ENCODE measurements around the gene GCSAM.

GCSAM gene

DNA sequence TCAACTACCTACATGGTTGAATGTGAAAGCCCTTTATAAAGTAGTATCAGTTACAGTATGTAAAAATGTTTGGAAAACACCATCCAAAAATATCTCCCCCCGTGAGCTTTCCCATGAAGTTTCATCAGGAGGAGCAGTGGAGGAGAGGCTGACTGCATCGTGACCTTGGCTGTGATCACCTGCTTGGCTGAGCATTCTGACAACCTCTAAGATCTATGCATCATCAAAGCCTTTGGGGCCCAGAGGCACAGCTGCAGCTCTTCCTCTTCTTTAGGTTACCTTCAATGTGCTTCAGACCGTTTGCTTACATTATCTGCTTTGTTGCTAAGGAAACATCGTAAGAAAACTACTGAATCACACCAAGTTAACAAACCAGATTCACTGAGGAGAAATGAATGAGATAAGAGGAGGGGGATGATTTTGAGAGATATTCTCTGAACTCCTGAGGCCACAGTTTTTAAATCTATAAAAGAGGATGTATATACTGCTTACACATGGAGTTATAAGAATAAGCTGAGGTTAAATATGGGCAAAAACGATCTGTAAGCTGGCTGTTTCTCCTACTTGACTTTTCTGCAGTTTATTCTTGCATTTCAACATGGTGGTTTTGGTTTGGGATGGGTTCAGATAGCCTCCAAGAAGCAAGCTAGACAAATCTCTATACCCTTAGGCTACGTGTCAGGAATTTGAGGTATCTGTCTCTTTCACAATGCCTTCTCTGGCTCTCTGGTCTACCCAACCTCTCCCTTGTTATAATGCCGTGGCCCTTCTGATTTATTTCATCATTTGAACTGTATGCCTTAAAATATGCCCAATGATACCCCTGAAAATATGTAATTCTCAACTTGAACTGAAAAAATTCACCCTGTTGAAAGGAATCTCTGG, 4.0 kb downstream of the GCSAM start:
- no peak for DNase-seq

DNA sequence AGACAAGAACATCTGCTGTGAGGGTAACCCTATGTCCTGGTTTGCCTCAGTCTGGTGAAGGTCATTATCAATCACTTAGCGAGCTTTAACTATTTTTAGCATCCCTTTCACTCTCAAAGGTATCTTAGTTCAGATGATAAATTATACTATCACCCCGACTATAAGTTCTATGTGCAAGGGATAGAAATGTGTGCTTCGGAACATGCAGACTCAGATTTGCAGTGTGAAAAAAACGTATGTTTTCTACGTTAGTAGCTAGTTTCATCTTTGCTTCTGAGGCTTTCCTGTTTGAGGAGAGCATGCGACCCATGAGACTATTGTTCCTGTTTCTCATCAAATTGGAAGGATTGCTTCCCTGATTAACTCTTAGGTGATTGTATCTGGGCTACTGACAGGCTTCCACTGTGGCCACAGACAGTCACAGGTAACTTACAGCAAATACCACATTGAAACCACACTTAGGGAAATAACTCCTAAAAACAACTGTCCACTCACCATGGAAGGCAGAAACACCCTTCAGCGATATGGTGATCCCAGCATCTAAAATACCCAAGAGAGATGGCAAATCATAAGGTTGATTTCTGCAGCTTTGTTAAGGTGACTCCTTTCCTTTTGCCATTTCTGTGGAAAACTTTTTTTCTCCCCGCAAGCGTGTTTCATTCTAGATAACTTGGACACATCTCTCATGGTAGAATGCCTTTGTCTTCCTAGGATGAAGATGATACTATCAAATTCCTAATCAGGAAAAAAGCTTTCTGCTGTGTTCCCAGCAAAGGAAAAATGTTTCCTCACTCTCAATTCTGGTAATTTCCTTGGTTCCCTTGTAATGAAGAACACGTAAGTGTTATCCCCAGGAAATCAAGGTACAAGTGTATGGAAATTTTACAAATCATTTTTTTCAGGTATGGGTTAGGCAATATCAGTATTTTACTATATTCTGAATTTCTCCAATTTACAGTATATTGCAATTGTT, 5.2 kb downstream of the GCSAM start:
- DNase-seq: no peak

DNA sequence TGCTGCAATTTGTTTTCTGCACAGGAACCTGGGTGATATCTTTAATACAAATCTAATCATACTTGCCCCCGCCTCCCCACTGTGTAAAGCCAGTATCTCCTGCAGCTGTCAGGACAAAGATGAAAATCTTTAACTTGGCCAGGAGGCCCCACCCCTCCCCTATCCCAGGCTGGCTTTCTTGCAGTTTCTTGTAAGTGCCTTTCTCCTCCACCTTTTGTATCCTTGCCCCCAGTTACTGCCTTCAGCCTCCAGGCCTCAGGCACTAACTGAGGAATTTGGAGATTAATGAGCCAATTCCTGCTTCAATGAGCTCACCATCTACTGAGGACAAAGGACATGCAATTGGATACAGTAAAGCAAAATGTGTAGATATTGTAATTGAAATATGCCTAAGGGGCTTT, 6.5 kb downstream of the GCSAM start:
- no peak for DNase-seq

DNA sequence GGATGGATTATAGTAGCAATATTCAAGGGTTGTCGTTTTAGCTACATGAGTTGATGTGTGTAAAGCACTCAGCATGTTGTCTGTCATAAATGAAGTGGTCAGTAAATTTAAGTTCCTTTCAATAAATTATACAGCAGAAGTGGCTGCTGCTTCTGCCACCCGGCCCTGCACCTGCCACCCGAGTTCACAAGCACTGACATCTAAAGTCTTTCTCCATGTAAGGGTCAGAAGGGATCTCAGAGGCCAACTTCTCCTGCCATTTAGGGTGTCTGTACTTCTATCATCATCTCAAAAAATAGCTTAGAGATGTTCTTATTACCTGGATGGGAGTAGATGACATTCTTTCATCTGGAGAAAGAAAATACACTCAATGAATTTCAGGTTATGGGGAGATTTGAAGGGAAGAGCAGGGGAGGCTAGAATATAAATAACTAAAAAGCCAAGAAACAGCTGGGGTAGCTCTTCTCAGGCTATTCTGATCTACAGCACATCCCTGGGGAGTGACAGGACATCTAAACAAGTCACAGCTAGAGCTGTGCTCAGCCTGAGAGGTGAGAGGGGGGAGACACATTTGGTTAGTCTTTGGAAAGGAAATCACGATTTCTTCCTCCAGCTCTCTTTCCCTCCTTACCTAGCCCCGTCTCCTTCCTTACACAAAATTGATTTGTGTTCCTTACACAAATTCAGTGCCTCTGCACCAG, 8.0 kb downstream of the GCSAM start:
- no peak for DNase-seq

DNA sequence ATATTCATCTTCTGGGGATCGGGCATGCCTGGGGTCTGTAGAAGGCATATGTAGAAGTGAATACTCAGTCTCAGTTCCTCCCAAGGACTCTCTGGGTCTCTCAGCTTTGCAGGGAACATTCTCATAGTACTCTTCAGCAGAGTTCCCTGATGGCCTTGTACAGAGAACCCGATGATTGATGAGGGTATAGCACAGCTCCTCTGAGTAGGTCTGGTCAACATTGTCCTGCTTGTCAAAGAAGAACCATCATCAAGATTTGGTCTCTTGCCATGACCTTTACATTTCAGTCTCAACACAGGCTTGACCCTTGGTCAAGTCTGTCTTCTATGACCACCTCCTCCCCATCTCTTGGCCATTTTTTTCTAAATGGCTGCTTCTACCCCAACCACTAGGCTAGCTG, 9.5 kb downstream of the GCSAM start:
- DNase-seq: no peak

DNA sequence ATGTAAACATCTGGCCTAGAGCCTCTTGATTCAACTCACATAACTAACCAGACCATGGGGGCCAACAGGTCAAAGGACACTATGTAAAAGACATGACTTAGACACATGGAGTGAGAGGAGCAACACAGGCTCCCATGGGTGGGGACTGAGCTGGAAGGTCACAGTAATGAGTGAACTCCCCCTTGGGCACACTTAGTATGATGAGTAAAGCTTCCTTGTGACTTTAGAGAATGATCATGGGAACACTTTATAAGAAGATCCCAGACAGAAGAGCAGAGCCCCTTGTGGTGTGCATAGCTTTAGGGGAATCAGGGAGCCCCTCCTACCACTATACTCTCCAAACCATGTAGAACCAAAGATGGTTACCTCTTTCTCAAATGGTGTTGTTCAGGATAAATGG, 10.2 kb downstream of the GCSAM start:
- DNase-seq: no peak

DNA sequence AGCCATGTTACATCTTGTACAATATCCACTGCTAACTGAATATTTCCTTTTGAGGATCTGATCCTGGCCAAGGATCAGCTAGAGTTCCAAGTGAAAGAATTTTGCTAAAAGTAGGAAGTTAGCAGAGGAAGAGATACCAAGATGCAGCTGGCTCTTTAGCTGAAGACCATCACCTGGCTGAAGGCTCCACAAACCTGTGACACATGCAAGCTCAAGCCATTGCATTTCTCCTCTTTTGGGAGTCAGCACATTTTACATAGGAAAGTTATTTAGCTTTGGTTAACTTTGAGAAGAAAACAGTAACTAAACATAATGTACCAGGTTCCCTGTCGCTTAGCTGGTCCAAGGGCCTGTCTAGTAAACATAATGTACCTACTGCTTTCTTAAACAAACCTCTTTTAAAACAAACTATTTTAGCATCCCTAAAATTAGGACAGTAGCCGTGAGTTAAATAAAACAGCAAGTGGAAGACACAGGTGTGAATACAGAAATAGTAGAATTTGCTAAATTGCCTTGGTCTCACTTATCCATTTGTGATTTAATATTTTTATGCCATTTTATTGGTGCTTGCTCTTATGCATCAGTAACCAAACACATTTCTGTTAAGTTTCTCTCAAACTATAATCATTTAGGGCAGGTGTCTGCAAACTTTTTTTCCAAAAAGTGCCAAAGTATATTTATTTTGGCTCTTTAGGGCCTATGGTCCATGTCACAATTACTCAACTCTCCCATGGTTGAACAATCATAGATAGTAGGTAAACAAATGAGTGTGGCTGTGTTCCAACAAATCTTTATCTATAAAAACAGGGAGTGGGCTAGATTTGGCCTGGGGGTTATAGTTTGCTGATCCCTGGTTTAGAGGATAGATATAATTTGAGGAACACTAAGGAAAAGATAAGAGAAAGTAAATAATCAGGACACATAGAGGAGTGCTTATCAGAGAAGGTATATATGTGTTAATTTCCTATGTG, 11.2 kb downstream of the GCSAM start:
- DNase-seq: no peak

DNA sequence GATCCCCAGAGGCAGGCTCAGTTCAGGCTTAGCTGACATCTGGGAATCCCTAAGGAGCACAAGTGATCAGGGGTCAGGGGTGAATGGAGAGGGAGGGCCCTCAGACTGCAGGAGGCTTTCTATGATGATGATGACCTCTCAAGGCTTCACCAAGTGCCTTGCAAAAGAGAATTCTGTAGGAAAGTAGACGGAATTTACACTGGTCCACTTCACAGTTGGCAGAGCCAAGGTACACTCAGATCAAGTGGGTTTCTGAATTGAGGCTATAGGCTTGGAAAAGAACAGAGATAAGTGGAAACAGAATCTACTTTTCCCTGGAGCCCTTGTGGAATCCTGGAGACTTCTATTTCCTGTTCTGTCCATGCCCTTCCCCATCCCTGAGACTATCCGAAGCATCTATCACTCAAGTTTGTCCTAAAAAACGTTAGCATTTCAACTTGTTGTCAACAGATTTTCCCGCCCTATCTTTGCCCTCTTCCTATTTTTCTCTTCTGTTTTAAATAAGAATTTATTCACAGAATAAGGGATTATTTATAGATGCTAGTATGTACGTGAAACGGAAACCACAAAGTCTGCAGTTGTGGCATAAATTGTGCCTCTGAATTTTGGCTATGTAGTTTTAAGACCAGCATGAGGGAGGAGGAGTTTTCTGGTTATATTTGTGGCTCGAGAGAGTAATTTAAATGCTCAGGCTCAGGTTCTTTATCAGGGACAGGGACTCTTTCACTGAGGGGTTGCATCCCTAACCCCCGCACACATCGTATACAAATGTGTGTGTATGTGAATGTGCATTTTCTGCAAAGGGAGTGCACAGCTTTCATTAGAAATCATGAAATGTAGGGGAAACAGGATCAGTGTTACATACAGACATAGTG, 12.8 kb downstream of the GCSAM start:
- DNase-seq: no peak

DNA sequence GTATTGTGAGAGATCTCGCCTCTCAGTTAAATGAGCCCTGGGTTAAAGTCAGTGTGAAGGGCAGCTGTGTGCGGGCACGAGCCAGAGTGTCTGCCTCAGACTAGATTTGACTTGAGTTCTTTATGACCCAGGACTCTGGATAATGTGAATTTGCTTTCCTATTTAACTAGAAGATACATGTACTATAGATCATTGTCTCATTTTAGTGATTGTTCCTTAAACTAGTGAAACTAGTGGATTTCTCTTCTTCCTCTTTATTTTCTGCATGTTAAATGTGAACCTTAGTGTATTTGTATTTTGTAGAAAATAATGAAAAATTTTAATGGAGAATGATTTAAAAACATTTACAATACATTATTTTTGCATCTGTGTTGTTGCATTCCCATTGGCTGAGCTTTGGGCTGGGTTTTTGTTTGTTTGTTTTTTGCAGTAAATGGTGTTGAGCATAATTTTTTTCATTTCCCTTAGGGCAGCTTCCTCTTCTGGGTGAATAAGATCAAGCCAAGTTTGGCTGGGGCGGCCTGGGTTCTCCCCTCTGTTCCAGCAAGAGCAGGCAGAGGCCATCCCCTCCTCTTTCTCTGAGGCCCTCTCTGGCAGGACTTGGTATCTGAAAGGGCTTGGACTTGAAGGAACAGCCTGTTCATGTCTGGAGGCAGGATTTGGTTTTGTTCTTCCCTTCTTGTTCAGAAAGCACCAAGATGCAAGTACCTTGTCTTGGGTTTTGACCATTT, 15.0 kb downstream of the GCSAM start:
- DNase-seq: no peak

DNA sequence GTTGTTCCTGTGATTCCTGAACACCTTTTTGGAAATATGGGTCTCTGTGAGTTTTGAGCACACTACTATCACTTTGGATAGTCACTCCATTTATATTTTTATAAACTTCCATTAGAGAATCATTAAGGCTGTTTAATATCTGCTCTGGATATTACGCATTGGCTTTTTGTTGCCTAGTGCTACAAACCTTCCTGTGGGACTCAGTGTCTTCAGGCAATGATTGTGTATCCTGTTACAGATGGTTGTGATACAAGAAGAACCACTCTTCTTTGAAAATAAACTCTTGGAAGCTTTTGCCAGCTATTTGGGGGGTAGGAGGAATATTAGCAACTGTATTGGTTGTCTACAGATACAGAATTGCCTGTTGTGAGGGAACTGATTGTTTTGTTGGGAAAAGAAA, 15.6 kb downstream of the GCSAM start:
- no peak for DNase-seq

DNA sequence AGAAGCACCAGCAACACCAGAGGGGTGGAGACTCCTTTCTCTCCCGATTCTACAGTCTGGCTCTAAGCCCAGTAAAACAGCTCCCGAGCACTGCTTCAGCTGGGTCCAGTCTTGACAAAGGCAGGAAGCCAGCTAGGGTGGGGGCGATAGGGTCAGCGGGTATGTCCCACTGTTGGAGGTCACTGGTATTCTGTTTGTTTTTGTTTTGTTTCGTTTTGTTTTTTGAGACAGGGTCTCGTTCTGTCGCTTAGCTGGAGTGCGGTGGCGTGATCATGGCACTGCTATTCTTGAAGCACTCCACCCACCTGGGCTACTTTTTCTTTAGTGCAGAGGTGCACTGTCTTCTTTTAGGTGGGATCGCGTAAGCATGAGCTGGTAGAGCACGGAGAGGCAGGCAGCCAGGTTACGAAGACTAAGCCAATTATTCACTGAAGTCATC, 16.3 kb downstream of the GCSAM start:
- DNase-seq: no peak

DNA sequence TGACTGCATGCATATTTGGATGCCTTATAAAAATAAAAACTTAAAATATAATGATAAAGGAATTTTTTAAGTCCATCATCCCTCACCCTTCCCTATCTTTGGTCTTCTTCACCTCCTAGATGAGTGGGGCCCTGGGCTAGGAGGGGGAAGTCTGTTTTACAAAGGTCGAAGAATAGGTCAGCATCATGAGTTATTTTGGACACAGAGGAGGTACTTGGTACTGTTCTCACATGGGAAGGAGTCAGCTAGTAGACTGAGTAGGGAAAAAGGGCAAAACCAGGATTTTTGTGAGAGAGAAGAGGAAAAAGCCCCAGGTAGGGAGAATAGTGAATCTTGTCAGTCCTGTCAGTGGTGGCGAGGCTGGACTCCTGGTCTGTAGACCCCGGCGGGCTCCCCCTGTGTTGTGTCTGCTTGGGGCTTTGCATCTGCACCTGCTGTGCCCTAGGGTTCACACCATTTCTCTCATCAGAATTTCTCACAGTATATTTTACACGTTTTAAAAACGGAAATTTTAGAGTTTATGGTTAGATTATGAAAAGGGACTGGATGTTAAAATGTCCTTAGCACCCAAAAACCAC, 17.2 kb downstream of the GCSAM start:
- DNase-seq: no peak

DNA sequence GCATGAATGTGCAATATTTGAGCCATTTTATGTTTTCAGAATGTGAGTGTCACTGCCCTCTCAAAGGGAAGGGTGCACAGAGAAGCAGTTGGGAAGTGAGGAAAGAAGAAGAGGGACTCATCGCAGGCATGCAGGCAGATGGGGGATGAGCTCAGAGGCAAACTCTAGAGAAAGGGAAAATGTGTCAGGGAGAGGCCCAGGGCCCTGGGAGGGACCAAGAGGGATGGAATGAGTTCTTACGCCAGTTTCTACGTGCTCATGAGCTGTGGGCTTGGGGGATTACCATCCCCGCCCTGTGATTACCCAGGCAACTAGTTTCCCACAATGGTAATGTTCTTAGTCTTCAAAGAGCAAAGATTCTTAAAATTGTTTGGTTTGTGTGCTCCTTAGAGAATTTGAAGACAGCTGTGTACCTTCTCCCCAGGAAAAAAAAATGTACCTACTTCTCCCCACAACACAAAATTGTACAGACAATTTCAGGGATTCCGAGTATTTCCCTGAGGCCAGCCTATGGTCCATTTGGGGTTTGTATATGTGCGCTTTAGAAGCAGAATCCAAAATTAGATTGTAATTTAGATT, 17.8 kb downstream of the GCSAM start:
- DNase-seq: no peak

DNA sequence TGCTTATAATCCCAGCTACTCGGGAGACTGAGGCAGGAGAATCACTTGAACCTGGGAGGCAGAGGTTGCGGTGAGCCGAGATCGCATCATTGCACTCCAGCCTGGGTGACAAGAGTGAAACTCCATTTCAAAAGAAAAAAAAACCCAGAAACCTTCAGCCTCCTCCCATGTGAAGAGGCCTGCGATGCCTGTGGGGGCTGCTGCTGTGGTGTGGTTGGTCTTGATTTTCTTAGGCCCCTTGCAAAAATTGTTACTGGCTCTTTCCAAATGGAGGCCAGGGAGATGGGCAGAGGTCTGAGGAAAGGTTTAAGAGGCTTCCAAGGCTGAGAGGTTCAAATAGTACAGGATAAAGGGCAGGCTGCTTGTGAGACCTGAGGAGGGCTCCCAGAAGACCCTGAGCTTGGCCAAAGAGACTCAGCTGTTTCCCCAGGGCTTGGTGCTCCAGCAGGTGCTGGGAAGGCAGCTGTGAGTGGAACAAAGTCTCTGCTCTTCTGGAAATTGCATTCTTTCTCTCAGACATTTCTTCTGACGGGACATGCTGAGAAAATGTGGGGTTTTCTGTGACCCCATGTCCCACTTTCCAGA, 18.4 kb downstream of the GCSAM start:
- DNase-seq: no peak

DNA sequence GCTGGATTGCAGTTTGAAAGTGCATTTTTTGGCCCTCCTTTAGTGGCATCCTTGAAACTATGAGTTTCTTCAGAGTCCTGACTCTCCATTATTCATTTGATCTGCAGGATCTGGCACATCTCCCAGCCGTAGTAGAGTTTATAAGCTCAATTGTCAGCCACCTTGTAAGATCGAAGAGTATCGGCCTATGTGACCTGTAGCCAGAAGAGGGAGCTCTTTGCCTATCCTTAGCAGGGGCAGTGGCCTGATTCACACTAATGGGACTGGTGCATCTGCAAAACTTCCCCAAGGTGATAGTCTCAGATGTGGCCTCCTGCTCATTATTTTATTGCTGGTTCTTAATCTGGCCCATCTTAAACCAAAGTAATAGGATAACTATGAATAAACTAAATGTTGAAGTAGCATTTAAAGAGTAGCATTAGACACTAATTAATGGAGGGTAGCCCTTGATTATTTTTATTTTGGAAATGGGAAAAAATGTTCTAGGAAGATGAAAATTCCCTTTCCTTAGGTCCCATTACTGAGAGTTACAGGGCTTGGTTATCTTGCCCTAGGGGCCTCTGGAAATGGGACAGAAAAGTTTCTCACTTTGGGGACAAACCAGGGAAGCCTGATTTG, 21.2 kb downstream of the GCSAM start:
- peak; percentile 73 for DNase-seq

DNA sequence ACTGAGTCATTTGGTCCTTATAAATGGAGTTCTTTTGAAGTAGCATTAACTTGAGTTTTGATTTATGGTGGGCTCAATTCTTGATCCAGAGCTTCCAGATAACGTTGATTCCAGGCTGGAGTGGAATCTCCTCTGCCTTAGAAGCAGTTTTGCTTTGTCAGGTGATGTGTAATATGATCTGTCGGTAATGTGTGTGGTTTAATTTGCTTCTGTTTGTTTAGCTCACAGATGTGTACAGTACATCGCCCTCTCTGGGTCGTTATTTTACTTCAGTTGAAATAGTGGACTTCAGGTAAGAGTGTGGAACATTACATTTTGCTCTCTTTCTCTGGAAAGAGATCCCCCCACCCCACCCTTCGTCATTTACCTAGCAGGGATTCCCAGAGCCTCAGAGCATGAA, 23.7 kb downstream of the GCSAM start:
- no peak for DNase-seq

DNA sequence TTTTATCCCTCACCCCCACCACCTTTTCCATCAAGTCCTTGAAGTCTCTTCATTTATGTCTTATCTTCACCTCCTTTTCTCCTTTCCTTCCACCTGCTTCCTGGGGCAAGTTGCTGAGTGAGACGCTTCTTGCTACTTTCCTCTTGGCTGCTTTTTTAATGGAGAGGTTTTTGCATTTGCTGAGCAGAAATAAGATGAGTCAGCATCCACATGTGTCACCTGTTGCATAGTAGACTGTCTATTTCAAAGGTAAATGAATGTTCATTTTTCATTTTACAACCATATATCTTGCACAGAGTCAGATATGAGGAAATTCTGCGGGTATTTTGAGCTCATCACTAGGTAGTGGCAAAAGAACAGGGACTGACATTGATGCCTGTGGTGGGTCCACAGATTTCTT, 28.3 kb downstream of the GCSAM start:
- no peak for DNase-seq

DNA sequence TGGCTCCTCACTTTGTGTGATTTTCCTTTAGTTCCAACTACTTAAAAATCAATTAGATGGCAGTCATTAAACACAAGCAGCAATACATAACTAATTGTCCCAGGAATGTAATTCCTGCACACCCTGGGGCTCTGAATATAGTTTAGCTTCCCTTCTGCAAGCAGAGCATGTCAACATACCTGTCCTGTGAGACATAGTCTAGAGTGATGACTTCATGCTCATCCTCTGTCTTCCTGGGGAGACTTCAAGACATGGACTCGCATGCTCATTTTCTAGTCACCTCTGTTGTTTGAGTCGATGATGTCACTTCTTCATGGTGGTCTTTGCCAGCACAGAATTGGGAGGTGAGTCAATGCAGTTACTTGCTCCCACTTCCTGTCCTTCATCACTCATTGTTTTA, 31.1 kb downstream of the GCSAM start:
- no peak for DNase-seq

DNA sequence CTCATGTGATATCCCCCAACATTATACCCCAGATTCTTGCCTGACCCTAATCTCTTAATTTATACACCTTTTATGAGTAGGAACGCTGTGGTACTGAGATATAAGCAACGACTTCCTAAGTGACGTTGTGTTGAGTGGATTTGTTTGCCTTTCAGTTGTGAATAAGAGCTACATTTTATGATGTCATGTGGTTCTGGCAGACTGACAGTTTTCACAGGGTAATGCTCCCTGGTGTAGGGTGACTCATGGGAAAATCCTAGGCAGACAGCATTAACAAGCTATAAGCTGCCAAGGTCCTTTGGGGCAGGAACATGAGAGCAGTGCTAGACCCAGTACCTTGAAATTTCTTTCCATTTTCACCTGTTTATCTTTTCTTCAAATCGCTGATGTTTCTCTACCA, 35.7 kb downstream of the GCSAM start:
- no peak for DNase-seq
